B cell (primary cell): ENCODE results near the gene TPST1.

ENCODE experiments used
- CTCF ChIP-seq: fragments of 200-600 bp; IDR thresholded peaks from one replicate; pipeline ENCODE4 v1.8.0; 2022; ENCODE audit warnings: antibody characterized with exemption, mild to moderate bottlenecking
- EZH2 ChIP-seq: IDR thresholded peaks from 2 replicates; pipeline ENCODE4 v1.6.1; 2012; ENCODE audit warnings: borderline replicate concordance, low read depth, mild to moderate bottlenecking, moderate library complexity, low read length; ENCODE audit not compliant: insufficient read depth, poor library complexity, severe bottlenecking

- no peak for TF ChIP-seq EZH2
- TF ChIP-seq CTCF = no peak
Observed at GRCh38 chr7:66178258-66178657, 26.9 kb upstream of the TPST1 start.
